GM21737 (cell line): Measurements from ENCODE around the gene ZNRF1.
A peak's percentile ranks its signal among the peaks of the same experiment; 100 is the strongest.
"Not testable (repeated sequence)": the region's sequence is repeated elsewhere in the genome, so short reads cannot be mapped to it uniquely, and the experiment has no call there.

Experiments used
- ATAC-seq: cut with Tn5 transposase; IDR thresholded peaks from one replicate; pipeline ENCODE4 v1.9.1; 2021; ENCODE audit warnings: mild to moderate bottlenecking, moderate library complexity; ENCODE audit not compliant: unreplicated experiment

Gene ZNRF1

GRCh38 chr16:74998481-74999218 is at the start of gene ZNRF1:
ZNRF1 (plus strand) TSS chr16:74999024; CDS start chr16:74999672, 648 bp downstream.
- peak; percentile 59 for ATAC-seq

DNA sequence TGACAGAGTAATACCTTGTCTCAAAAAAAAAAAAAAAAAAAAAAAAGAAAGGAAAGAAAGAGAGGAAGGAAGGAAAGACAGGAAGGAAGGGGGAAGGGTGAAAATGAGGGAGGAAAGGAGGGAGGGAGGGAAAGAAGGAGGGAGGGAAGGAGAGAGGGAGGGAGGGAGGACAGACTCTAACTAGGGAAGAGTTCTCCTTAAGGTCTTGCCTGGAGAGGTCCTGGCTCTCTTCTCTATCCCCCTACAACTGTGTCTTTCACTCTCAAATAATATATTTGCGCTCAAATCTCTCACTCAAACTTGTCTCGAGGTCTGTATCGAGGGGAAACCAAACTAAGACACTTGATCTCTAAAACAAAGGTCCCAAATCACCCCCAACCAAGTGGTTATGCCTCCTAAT is 49.5 kb upstream of the ZNRF1 start:
- no peak for ATAC-seq

DNA sequence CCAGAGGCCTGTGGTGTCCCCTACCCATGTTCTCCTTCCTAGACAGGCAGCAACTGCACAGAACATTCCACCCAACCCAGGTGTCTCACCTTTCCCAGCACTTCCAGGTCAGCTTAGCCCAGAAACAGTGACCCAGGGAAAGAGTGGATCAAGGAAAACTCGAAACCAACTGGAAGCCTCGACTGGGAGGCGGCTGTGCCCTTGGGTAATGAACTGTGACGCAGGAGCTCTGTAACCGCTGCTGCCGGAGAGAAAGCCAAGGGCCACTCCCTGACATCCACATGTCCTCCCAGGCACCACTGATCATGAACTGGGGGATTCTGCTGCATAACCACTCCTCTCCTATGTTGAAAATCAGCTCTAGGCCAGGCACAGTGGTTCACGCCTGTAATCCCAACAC is 48.3 kb upstream of the ZNRF1 start:
- ATAC-seq, result no peak

DNA sequence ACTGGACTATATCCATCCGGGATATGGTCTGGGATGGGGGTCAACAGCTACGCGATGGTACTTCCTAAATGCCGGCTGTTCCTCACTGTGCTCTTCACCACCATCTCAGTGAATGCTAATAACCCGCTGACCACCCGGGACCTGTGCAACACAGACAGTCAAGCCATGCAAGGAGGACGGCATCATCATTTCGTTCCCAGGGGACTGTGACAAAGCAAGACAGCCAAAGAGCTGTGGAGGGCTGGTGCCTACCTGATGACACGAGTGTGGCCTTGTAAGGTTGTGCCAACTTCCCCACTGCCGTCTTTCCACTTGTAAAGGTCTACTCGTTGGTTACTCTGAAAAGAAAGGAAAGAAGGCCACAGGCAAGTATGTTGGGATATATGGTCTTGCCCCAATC is 47.6 kb upstream of the ZNRF1 start:
- no peak for ATAC-seq

DNA sequence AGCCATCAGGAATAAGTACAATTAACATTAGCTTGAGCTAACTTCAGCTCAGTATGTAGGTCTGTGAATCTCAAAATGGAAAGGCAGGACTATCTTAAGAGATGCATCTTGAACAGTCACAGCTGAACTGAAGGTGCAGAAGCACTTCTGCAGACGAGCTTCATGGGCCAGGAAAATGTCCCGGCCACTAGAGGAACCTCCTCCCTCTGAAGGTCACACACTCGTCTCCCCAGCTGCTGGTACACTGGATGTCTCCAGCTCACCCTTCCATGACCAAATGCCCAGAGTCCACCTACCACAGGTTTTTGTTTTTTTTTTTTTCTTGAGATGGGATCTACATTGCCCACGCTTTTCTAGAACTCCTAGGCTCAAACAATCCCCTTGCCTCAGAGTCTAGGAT is 47.1 kb upstream of the ZNRF1 start:
- no peak for ATAC-seq

- ATAC-seq, result no peak
These were observed 44.1 kb upstream of the ZNRF1 start for GRCh38 chr16:74954763-74955162.

DNA sequence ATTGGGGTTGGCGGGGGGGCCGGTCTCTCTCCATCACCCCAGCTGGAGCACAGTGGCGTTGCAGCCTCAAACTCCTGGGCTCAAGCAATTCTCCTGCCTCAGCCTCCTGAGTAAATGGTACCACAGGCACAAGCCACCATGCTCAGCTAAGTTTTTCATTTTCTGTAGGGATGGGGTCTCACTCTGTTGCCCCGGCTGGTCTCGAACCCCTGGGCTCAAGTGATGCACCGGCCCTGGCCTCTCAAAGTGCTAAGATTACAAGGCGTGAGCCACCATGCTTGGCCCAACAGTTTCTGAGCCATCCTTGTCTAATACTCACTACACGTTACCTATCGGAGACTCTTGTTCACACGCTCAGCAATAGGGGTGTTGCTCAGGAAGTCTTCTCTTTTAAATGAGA is 25.5 kb upstream of the ZNRF1 start:
- ATAC-seq, result no peak

- no peak for ATAC-seq
These were observed 23.2 kb upstream of the ZNRF1 start for GRCh38 chr16:74975591-74975990.

DNA sequence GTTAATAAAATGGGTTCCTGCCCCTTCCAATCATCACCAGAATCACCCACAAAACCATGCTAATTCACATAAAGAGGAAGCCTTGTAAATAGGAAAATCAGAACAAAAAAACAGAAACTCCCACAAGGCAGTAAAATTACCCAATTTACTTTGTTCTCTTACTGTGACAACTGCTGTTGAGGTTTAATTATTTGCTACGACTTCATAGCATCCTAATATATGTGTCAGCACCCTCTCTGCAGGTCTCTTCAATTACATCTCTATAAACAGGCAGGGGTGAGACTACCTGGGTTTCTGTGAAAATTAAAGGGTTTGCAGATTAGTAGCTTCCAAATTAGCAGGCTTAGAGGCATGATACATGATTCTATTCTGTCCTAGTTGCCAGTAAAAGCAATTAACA is 16.6 kb upstream of the ZNRF1 start:
- ATAC-seq, result no peak

DNA sequence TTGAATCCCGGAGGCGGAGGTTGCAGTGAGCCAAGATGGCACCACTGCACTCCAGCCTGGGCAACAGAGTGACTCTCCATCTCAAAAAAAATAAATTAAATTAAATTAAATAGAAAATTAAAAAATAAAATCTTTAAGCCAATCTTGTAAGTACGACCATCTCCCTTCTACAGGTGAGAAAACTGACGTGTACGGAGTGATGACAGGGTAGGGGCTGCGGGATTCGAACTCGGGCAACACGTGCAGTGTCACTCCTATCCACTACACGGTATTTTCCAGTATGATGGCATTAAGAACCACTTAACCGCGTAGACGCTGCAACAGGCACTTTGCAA is 14.7 kb upstream of the ZNRF1 start:
- no peak for ATAC-seq

DNA sequence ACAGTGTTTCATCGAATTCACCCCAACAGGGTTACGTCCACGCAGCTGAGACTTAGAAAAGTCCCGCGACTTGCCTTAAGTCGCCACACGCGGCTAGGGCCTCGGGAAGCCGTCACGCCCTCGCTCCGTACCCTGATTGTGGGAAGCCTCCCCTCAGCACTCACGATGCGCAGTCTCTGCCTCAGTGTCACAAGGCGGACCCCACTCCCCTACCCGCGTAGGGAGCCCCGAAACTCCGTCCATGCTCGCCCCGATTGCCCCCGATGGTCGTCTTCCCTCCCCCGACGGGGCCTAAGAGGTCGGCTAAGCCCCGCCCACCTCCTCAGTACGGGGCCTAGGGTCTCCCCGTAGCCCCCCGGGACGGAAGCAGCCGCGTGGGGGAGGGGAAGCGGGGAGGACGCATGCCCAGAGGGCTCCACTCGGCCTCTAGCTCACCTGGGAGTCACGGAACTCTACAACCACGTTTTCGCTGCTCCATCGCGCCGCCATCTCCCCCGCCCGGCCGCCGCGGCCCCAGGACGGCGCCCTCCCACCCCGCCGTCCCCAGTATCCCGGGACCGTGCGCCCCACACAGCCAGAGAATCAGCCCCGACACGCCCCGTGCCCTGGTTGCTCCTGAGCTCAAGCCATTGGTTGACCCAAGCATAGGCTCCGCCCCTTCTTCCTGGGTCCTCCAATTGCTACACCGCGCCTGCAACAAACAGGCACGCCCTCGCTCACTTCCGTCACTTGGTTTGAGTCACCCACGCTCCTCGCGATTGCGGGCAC is 14.1 kb upstream of the ZNRF1 start, which contains the start of gene WDR59:
Gene WDR59, minus strand, starts transcription at position 595 of the 768 bp plus-strand sequence. Its CDS starts 106 bp downstream, at position 489.
- ATAC-seq, result peak; percentile 100

DNA sequence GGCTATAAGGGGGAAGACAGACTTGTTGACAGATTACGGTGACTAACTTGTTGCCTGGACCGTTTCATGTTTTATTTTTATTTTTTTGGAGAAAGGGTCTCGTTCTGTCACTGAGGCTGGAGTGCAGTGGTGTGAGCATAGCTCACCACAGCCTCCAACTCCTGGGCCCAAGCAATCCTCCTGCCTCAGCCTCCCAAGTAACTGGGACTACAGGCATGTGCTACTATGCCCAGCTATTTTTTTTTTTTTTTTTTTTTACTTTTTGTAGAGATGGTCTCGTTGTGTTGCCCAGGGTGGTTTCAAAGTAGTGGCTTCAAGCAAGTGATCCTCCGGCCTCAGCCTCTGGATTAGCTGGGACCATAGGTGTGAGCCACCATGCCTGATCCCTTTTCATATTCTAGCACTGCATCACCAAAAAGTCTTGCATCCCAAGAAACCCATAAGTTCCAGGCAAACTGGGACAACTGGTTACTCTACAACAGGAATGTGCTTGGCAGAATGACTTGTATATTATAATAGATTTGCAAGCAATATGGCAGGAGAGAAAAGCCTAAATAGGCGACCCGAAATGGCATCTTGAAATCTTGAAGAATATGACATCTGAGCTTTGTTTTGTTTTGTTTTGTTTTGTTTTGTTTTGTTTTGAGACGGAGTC is 11.7 kb upstream of the ZNRF1 start:
- no peak for ATAC-seq

GRCh38 chr16:74989864-74990263 is 9.0 kb upstream of the ZNRF1 start:
- ATAC-seq, result not testable (repeated sequence)

DNA sequence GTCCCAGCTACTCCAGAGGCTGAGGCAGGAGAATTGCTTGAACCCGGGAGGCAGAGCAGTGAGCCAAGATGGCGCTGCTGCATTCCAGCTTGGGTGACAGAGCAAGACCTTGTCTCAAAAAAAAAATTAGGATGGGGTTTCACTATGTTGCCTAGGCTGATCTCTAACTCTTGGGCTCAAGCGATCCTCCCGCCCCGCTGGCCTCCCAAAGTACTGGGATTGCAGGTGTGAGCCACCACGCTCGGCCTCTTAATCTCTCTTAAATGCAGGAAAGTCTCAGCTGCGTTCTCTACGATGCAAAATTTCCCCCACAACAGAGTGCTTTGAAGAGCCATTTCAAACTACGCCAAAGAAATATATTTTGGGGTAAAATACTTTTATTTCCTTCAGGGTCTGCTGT is 8.0 kb upstream of the ZNRF1 start:
- ATAC-seq, result no peak

DNA sequence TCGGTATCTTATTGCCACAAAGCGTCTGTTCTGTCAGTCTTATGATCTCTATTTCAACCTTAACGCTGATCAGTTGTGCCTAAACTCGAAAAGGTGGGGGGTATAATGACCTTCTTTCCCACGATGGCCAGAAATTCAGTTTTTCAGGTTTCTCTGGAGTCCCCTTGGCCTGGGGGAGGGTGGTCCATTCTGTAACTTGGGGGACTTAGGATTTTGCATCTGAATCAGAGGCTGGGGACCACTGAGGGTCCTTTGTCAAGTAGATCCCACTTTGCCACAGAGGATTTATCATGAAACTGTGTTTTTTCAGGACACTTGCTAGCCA is 7.6 kb upstream of the ZNRF1 start:
- no peak for ATAC-seq

GRCh38 chr16:74991593-74992403 is 7.0 kb upstream of the ZNRF1 start:
- no peak for ATAC-seq

DNA sequence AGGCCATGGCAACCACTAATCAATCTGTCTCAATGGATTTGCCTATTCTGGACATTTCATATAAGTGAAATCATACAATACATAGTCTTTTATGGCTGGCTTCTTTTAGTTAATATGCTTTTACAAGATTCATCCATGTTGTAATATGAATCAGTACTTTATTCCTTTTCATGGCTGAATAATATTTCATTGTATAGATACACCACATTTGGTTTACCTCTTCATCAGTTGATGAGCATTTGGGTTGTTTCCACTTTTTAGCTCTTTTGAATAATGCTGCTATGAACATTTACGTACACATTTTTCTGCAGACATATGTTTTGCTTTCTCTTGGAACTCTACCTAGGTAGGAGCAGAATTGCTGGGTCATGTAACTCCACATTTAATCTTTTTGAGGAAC is 2.8 kb upstream of the ZNRF1 start:
- no peak for ATAC-seq

- ATAC-seq, result no peak
These were observed 1.8 kb upstream of the ZNRF1 start for GRCh38 chr16:74997042-74997491.

GRCh38 chr16:74999219-74999608 is 390 bp downstream of the ZNRF1 start:
- ATAC-seq, result no peak

GRCh38 chr16:74999609-75000480 is 1.0 kb downstream of the ZNRF1 start:
- no peak for ATAC-seq
